RWPE2 (cell line): ENCODE measurements around the gene ABCA3.

Experiments used
- ATAC-seq: fragments of 200-7000 bp; cut with Tn5 transposase; 3 replicates; pipeline ENCODE4 v1.9.1; 2021; ENCODE audit warnings: low read depth
- DNase-seq: peaks from one replicate; pipeline ENCODE4 v3.0.0-alpha.2; 2020; ENCODE audit warnings: low spot score
- H3K27ac ChIP-seq: fragments of 450-650 bp; 2 replicates; pipeline ENCODE4 v1.5.1; 2017; ENCODE audit warnings: mild to moderate bottlenecking; ENCODE audit not compliant: poor library complexity, severe bottlenecking
- H3K27me3 ChIP-seq: fragments of 250-450 bp; sonication (Bioruptor Pico); 2 replicates; pipeline ENCODE4 v1.5.1; 2021; ENCODE audit warnings: mild to moderate bottlenecking, moderate library complexity; ENCODE audit not compliant: insufficient read depth, poor library complexity, severe bottlenecking
- H3K36me3 ChIP-seq: fragments of 250-450 bp; sonication (Bioruptor Pico); 2 replicates; pipeline ENCODE4 v1.5.1; 2020; ENCODE audit warnings: low read depth, mild to moderate bottlenecking, moderate library complexity
- H3K4me1 ChIP-seq: fragments of 250-450 bp; sonication (Bioruptor Pico); 2 replicates; pipeline ENCODE4 v1.5.1; 2021; ENCODE audit warnings: mild to moderate bottlenecking, moderate library complexity; ENCODE audit not compliant: insufficient read depth, poor library complexity, severe bottlenecking
- H3K4me3 ChIP-seq: fragments of 250-450 bp; sonication (Bioruptor Pico); 2 replicates; pipeline ENCODE4 v1.5.1; 2021; ENCODE audit warnings: mild to moderate bottlenecking, moderate library complexity; ENCODE audit not compliant: severe bottlenecking
- H3K9me3 ChIP-seq: fragments of 250-450 bp; sonication (Bioruptor Pico); 2 replicates; pipeline ENCODE4 v1.5.1; 2021; ENCODE audit warnings: mild to moderate bottlenecking, moderate library complexity; ENCODE audit not compliant: severe bottlenecking
- CTCF ChIP-seq: fragments of 450-650 bp; IDR thresholded peaks from one replicate; pipeline ENCODE4 v1.5.1; 2017; ENCODE audit warnings: mild to moderate bottlenecking, moderate library complexity; ENCODE audit not compliant: poor library complexity, severe bottlenecking

ABCA3 gene

GRCh38 chr16:2236337-2237101, 104.0 kb downstream of the ABCA3 start, which contains the start of gene DNASE1L2:
TSS of gene DNASE1L2 (plus strand) at chr16:2236444. CDS start at chr16:2236817, 373 bp downstream.
- Histone ChIP-seq H3K4me1 (no peaks in the 10 kb centered on the region), H3K27ac (no peak within 1 kb of the TSS), H3K9me3 (no peaks in the 10 kb centered on the region), H3K4me3 (no peak within 1 kb of the TSS), H3K36me3 (peaks cover 12% of the 10 kb centered on the region), H3K27me3 (peaks cover 21% of the 10 kb centered on the region)
- no peak for DNase-seq
- TF ChIP-seq CTCF, result no peak
- ATAC-seq, result peak; percentile 70

- ATAC-seq, result no peak
- Histone ChIP-seq H3K9me3 (no peaks in the 10 kb centered on the region), H3K27me3 (peaks cover 21% of the 10 kb centered on the region), H3K27ac (no peak overlapping the region), H3K4me1 (no peaks in the 10 kb centered on the region), H3K36me3 (peaks cover 12% of the 10 kb centered on the region), H3K4me3 (no peak overlapping the region)
- TF ChIP-seq CTCF, result no peak
- DNase-seq, result no peak
Measured at GRCh38 chr16:2235695-2236336, 104.7 kb downstream of the ABCA3 start.

DNA sequence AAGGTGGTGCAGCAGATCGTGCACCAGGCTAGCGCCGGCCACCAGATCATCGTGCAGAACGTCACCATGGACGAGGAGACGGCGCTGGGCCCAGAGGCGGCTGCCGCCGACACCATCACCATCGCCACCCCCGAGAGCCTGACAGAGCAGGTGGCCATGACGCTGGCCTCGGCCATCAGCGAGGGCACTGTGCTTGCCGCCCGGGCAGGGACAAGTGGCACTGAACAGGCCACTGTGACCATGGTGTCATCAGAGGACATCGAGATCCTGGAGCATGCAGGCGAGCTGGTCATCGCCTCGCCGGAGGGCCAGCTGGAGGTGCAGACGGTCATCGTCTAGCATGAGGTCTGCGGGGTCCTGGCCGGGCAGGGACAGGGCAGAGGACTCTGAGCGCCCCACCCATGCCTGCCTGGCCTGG, 105.3 kb downstream of the ABCA3 start:
- TF ChIP-seq CTCF, result no peak
- Histone ChIP-seq H3K36me3 (peaks cover 12% of the 10 kb centered on the region), H3K4me1 (no peaks in the 10 kb centered on the region)

DNA sequence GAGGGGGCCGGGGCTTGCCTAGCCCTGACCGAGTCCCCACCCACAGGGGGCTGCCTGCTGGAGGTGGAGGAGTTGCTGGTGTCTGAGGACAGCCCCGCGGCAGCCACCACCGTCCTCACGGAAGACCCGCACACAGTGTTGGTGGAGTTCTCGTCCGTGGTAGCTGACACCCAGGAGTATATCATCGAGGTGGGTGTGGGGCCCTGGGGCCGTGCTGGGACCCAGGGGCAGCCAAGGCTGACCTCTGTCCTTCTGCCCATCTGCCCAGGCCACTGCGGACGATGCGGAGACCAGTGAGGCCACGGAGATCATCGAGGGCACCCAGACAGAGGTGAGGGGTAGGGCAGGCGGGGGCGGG, 105.7 kb downstream of the ABCA3 start:
- TF ChIP-seq CTCF, result no peak
- ATAC-seq (no peak), DNase-seq (no peak)
- Histone ChIP-seq H3K4me3 (no peak overlapping the region), H3K27me3 (peaks cover 21% of the 10 kb centered on the region), H3K4me1 (no peaks in the 10 kb centered on the region), H3K9me3 (no peaks in the 10 kb centered on the region), H3K36me3 (peaks cover 12% of the 10 kb centered on the region), H3K27ac (no peak overlapping the region)

More for the DNA sequence above, 105.3 kb downstream of the ABCA3 start:
- Histone ChIP-seq H3K4me3 (no peak overlapping the region), H3K27me3 (peaks cover 21% of the 10 kb centered on the region), H3K27ac (no peak overlapping the region), H3K9me3 (no peaks in the 10 kb centered on the region)
- DNase-seq (no peak), ATAC-seq (no peak)
